Smooth muscle cell (in vitro differentiated cells): ENCODE measurements around the gene COL12A1. TPM values are rescaled to one million over a fixed set of nuclear protein-coding genes. Genes with fewer than 3 reads are reported as not detected.

Experiments used
- DNase-seq: peaks from one replicate; lab custom pipeline; 2025; ENCODE audit not compliant: unreplicated experiment; lab: John Stamatoyannopoulos, UW
- H2AFZ ChIP-seq: fragments of 200-600 bp; sonication (generic); 2 replicates; pipeline ENCODE4 v1.6.0; 2016; ENCODE audit warnings: antibody characterized with exemption, low read depth, mild to moderate bottlenecking
- H3F3A ChIP-seq: fragments of 200-600 bp; sonication (generic); 2 replicates; pipeline ENCODE4 v1.6.0; 2017; ENCODE audit warnings: antibody characterized with exemption, low read depth
- H3K27ac ChIP-seq: fragments of 200-600 bp; sonication (generic); 2 replicates; pipeline ENCODE4 v1.5.1; 2016; ENCODE audit warnings: low read depth, mild to moderate bottlenecking
- H3K27me3 ChIP-seq: fragments of 200-600 bp; sonication (generic); 2 replicates; pipeline ENCODE4 v1.6.1; 2016; ENCODE audit warnings: low read depth, mild to moderate bottlenecking
- H3K36me3 ChIP-seq: fragments of 200-600 bp; sonication (generic); 2 replicates; pipeline ENCODE4 v1.5.1; 2016; ENCODE audit warnings: low read depth
- H3K4me1 ChIP-seq: fragments of 200-600 bp; sonication (generic); 2 replicates; pipeline ENCODE4 v1.5.1; 2016; ENCODE audit warnings: low read depth
- H3K4me2 ChIP-seq: fragments of 200-600 bp; sonication (generic); 2 replicates; pipeline ENCODE4 v1.6.0; 2016; ENCODE audit warnings: mild to moderate bottlenecking
- H3K4me3 ChIP-seq: fragments of 200-600 bp; sonication (generic); 2 replicates; pipeline ENCODE4 v1.5.1; 2016; ENCODE audit warnings: mild to moderate bottlenecking
- H3K79me2 ChIP-seq: fragments of 200-600 bp; sonication (generic); 2 replicates; pipeline ENCODE4 v1.6.0; 2016; ENCODE audit warnings: low read depth, mild to moderate bottlenecking
- H3K9ac ChIP-seq: fragments of 200-600 bp; sonication (generic); 2 replicates; pipeline ENCODE4 v1.6.0; 2016; ENCODE audit warnings: low read depth
- H3K9me3 ChIP-seq: fragments of 200-600 bp; sonication (generic); replicated peaks from 2 replicates; pipeline ENCODE4 v1.5.1; 2016; ENCODE audit warnings: low read depth
- H4K20me1 ChIP-seq: fragments of 200-600 bp; sonication (generic); 2 replicates; pipeline ENCODE4 v1.6.0; 2016; ENCODE audit warnings: low read depth
- WGBS: methylation state at CpG from one replicate; pipeline ENCODE4 v1.1.7; 2016; ENCODE audit warnings: low lambda C conversion rate; 5-methylcytosine and 5-hydroxymethylcytosine counted together
- polyA plus RNA-seq: library from polyadenylated mRNA; unstranded; fragments of >200 nt; fragmentation: Nextera tagmentation; extraction: Ambion mirVana; gene quantifications from 2 replicates; pipeline ENCODE4 v1.2.1, GENCODE V29; 2016
- total RNA-seq: library from RNA; depleted of rRNA; stranded (reverse); fragments of >200 nt; gene quantifications from 2 replicates; pipeline ENCODE4 v1.2.3, GENCODE V29; 2014
- TF ChIP-seq, protein P1 (sequence below): fragments of 200-600 bp; sonication (generic); IDR thresholded peaks from 2 replicates; pipeline ENCODE4 v1.5.1; 2017; ENCODE audit warnings: borderline replicate concordance, mild to moderate bottlenecking, antibody characterized with exemption; ENCODE audit not compliant: insufficient read depth, poor library complexity, severe bottlenecking

Gene COL12A1
- total and polyA plus RNA-seq, 2 experiments from 2014 or later, result 44.2 to 154 TPM

DNA sequence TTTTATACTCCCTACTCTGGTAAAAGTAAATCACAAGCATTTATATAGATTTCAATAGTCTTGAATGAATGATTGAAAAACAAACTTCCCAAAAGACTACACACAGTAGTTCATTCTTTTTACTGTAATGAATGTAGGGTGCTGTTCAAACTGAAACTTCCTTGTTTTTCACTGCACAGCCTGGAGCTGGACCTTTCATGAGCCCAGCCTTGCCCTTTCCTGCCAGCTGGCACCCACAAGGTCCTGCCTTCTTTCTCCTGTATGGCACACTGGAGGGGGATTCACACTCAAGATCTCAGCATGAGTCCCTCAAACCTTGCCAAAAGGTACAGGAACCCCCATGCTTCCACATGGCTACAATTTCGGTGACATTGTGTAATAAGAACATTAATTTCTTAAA lies 50.9 kb downstream of the COL12A1 start:
- H3K4me3 ChIP-seq, result no peak overlapping the region
- H4K20me1 ChIP-seq, result no peaks in the 10 kb centered on the region
- H3K4me1 ChIP-seq, result no peaks in the 10 kb centered on the region
- WGBS, result 90% methylated on average over 1 of the region's 1 CpG
- no peak for DNase-seq
- no peaks in the 10 kb centered on the region for H3K79me2 ChIP-seq
- TF ChIP-seq, protein P1, sequence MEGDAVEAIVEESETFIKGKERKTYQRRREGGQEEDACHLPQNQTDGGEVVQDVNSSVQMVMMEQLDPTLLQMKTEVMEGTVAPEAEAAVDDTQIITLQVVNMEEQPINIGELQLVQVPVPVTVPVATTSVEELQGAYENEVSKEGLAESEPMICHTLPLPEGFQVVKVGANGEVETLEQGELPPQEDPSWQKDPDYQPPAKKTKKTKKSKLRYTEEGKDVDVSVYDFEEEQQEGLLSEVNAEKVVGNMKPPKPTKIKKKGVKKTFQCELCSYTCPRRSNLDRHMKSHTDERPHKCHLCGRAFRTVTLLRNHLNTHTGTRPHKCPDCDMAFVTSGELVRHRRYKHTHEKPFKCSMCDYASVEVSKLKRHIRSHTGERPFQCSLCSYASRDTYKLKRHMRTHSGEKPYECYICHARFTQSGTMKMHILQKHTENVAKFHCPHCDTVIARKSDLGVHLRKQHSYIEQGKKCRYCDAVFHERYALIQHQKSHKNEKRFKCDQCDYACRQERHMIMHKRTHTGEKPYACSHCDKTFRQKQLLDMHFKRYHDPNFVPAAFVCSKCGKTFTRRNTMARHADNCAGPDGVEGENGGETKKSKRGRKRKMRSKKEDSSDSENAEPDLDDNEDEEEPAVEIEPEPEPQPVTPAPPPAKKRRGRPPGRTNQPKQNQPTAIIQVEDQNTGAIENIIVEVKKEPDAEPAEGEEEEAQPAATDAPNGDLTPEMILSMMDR, result no peak
- no peak overlapping the region for H2AFZ ChIP-seq
- no peaks in the 10 kb centered on the region for H3K36me3 ChIP-seq
- no peaks in the 10 kb centered on the region for H3F3A ChIP-seq
- H3K9ac ChIP-seq, result peak overlapping the region; percentile 56
- no peaks in the 10 kb centered on the region for H3K9me3 ChIP-seq
- peak overlapping the region; percentile 48 for H3K4me2 ChIP-seq
- H3K27ac ChIP-seq, result peak overlapping the region; percentile 71
- H3K27me3 ChIP-seq, result no peaks in the 10 kb centered on the region

- no peaks in the 10 kb centered on the region for H4K20me1 ChIP-seq
- H3F3A ChIP-seq, result no peaks in the 10 kb centered on the region
- H3K9ac ChIP-seq, result no peak overlapping the region
- H3K27ac ChIP-seq, result no peak overlapping the region
- no peak overlapping the region for H2AFZ ChIP-seq
- no peak for DNase-seq
- H3K79me2 ChIP-seq, result no peaks in the 10 kb centered on the region
- H3K27me3 ChIP-seq, result peaks cover 5% of the 10 kb centered on the region
- TF ChIP-seq, protein P1, result no peak
- H3K4me1 ChIP-seq, result no peaks in the 10 kb centered on the region
- WGBS, result 85% methylated on average over 6 of the region's 6 CpGs
- peaks cover 6% of the 10 kb centered on the region for H3K36me3 ChIP-seq
- H3K9me3 ChIP-seq, result no peaks in the 10 kb centered on the region
- no peak overlapping the region for H3K4me2 ChIP-seq
- H3K4me3 ChIP-seq, result no peak overlapping the region
Measured at GRCh38 chr6:75150685-75151412, 55.0 kb downstream of the COL12A1 start.

GRCh38 chr6:75149696-75150095 lies 56.2 kb downstream of the COL12A1 start:
- Histone ChIP-seq H3K9ac (no peak overlapping the region), H3K4me2 (no peak overlapping the region), H3K9me3 (no peaks in the 10 kb centered on the region), H3K79me2 (no peaks in the 10 kb centered on the region), H3K36me3 (peaks cover 6% of the 10 kb centered on the region), H3K4me1 (no peaks in the 10 kb centered on the region), H3F3A (no peaks in the 10 kb centered on the region), H3K27me3 (peaks cover 5% of the 10 kb centered on the region), H3K27ac (no peak overlapping the region), H2AFZ (no peak overlapping the region), H4K20me1 (no peaks in the 10 kb centered on the region), H3K4me3 (no peak overlapping the region)
- TF ChIP-seq, protein P1, result no peak
- DNase-seq, result no peak

DNA sequence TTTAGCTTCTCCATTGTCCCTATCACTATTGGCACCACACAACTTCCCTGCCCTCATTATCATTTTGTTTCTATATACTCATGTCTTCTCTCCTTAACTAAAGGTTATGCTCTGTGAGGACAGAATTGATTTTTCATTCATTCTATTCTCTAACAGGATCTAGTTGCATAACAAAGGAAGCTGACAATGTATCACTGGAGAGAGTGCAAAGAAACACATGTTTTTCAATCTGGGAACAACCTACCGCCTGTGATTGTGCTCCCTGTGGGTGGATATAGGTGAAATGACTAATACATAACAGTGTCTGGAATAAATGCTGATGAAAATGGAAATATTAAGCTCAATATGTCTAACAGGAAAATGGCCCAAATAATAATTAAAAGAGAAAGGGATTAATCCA lies 56.6 kb downstream of the COL12A1 start:
- H3K4me3 ChIP-seq, result no peak overlapping the region
- no peak for DNase-seq

More for the DNA sequence above, 56.6 kb downstream of the COL12A1 start:
- no peak overlapping the region for H3K9ac ChIP-seq
- H3K4me1 ChIP-seq, result no peaks in the 10 kb centered on the region
- H3K4me2 ChIP-seq, result no peak overlapping the region
- TF ChIP-seq, protein P1, result no peak
- peaks cover 5% of the 10 kb centered on the region for H3K27me3 ChIP-seq
- H3K79me2 ChIP-seq, result no peaks in the 10 kb centered on the region
- WGBS, result 97% methylated on average over 1 of the region's 1 CpG
- H4K20me1 ChIP-seq, result no peaks in the 10 kb centered on the region
- H3F3A ChIP-seq, result no peaks in the 10 kb centered on the region
- no peak overlapping the region for H2AFZ ChIP-seq
- H3K27ac ChIP-seq, result no peak overlapping the region
- peaks cover 6% of the 10 kb centered on the region for H3K36me3 ChIP-seq
- no peaks in the 10 kb centered on the region for H3K9me3 ChIP-seq
